GM15510 (cell line): Measurements from ENCODE around the gene LRRC32.

Source experiments
- POLR2A ChIP-seq: IDR thresholded peaks from 3 replicates; pipeline ENCODE4 v1.6.1; 2011; ENCODE audit warnings: borderline replicate concordance; ENCODE audit not compliant: insufficient read length; ENCODE audit errors: extremely low read depth

Gene LRRC32

GRCh38 chr11:76702336-76703128 lies 32.0 kb upstream of the LRRC32 start:
- no peak for TF ChIP-seq POLR2A

- TF ChIP-seq POLR2A = no peak
Observed at GRCh38 chr11:76701294-76702040, 30.9 kb upstream of the LRRC32 start.

GRCh38 chr11:76700177-76701100 lies 29.9 kb upstream of the LRRC32 start:
- no peak for TF ChIP-seq POLR2A

- TF ChIP-seq POLR2A = no peak
Observed at GRCh38 chr11:76699451-76700091, 29.0 kb upstream of the LRRC32 start.

- TF ChIP-seq POLR2A = no peak
Observed at GRCh38 chr11:76698321-76699043, 27.9 kb upstream of the LRRC32 start.

- TF ChIP-seq POLR2A = no peak
Observed at GRCh38 chr11:76696756-76697155, 26.2 kb upstream of the LRRC32 start.

GRCh38 chr11:76695771-76696170 lies 25.2 kb upstream of the LRRC32 start:
- no peak for TF ChIP-seq POLR2A

GRCh38 chr11:76695133-76695532 lies 24.6 kb upstream of the LRRC32 start:
- TF ChIP-seq POLR2A = no peak

- no peak for TF ChIP-seq POLR2A
Observed at GRCh38 chr11:76694664-76695063, 24.1 kb upstream of the LRRC32 start.

GRCh38 chr11:76693806-76694205 lies 23.3 kb upstream of the LRRC32 start:
- no peak for TF ChIP-seq POLR2A

- TF ChIP-seq POLR2A = no peak
Observed at GRCh38 chr11:76692956-76693355, 22.4 kb upstream of the LRRC32 start.

GRCh38 chr11:76691655-76692054 lies 21.1 kb upstream of the LRRC32 start:
- no peak for TF ChIP-seq POLR2A

- TF ChIP-seq POLR2A = no peak
Observed at GRCh38 chr11:76690736-76691135, 20.2 kb upstream of the LRRC32 start.
